Measurements from ENCODE around the gene PNRC1.

The PNRC1 gene

DNA sequence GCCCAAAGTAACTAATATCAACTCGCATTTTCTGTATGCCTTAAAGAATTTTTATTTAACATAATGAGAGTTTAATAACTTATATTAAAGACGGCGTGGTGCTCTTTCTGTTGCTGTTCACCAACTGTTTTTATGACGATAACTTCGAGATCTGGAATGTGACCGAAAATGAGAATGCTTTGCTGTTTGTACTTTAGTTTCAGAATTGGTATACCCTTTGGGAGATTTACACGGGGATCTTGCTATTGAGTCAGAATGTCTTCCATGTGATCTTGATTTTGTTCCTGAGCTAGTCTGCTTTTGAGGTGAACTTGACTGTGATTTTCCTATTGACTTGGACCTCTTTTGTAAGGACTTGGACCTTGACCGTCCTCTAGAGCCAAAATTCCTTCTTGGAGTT, 17.9 kb downstream of the PNRC1 start:
- H3K27ac ChIP-seq: no peak overlapping the region
- no peak overlapping the region for H3K4me2 ChIP-seq (ENCODE audit: low read length)
- H3K9me3 ChIP-seq (ENCODE audit: control insufficient read depth, low read length): no peaks in the 10 kb centered on the region
- no peaks in the 10 kb centered on the region for H3K79me2 ChIP-seq
- no peak overlapping the region for H2AFZ ChIP-seq
- H3K4me3 ChIP-seq (ENCODE audit: low read depth, low read length): no peak overlapping the region
- no peaks in the 10 kb centered on the region for H3K27me3 ChIP-seq (ENCODE audit: control insufficient read depth, insufficient read depth, low read length)
- TF ChIP-seq, protein P1, sequence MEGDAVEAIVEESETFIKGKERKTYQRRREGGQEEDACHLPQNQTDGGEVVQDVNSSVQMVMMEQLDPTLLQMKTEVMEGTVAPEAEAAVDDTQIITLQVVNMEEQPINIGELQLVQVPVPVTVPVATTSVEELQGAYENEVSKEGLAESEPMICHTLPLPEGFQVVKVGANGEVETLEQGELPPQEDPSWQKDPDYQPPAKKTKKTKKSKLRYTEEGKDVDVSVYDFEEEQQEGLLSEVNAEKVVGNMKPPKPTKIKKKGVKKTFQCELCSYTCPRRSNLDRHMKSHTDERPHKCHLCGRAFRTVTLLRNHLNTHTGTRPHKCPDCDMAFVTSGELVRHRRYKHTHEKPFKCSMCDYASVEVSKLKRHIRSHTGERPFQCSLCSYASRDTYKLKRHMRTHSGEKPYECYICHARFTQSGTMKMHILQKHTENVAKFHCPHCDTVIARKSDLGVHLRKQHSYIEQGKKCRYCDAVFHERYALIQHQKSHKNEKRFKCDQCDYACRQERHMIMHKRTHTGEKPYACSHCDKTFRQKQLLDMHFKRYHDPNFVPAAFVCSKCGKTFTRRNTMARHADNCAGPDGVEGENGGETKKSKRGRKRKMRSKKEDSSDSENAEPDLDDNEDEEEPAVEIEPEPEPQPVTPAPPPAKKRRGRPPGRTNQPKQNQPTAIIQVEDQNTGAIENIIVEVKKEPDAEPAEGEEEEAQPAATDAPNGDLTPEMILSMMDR (IDR thresholded peaks at IDR 0.05): no peak
- H3K4me1 ChIP-seq: no peaks in the 10 kb centered on the region
- no peak overlapping the region for H3K9ac ChIP-seq
- H3K36me3 ChIP-seq (ENCODE audit: control insufficient read depth, insufficient read depth, low read length): no peaks in the 10 kb centered on the region

DNA sequence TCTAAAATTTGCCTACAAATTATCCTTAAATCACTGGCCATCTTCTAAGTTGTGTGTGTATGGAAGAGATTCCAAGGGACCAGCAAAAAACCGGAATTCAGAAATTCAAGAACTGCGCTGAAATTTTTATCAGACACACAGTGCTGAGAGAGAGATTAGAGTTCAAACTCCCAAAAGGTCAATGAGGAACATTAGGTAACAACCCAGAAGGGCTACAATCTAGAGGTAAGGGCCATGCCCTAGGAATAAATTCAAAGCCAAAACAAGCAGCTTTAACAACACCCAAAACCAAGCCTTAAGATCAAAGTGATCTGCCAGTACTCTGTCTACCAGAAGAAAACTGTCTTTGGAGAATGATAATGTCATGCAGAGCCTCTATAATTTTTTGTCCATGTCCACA, 19.6 kb downstream of the PNRC1 start:
- H3K9ac ChIP-seq: no peak overlapping the region
- H3K27me3 ChIP-seq (ENCODE audit: control insufficient read depth, insufficient read depth, low read length): no peaks in the 10 kb centered on the region
- H3K9me3 ChIP-seq (ENCODE audit: control insufficient read depth, low read length): no peaks in the 10 kb centered on the region
- H2AFZ ChIP-seq: no peak overlapping the region
- no peaks in the 10 kb centered on the region for H3K36me3 ChIP-seq (ENCODE audit: control insufficient read depth, insufficient read depth, low read length)
- H3K4me3 ChIP-seq (ENCODE audit: low read depth, low read length): no peak overlapping the region
- no peak overlapping the region for H3K27ac ChIP-seq
- no peaks in the 10 kb centered on the region for H3K4me1 ChIP-seq
- no peak overlapping the region for H3K4me2 ChIP-seq (ENCODE audit: low read length)
- H3K79me2 ChIP-seq: no peaks in the 10 kb centered on the region
- TF ChIP-seq, protein P1 (IDR thresholded peaks at IDR 0.05): no peak

DNA sequence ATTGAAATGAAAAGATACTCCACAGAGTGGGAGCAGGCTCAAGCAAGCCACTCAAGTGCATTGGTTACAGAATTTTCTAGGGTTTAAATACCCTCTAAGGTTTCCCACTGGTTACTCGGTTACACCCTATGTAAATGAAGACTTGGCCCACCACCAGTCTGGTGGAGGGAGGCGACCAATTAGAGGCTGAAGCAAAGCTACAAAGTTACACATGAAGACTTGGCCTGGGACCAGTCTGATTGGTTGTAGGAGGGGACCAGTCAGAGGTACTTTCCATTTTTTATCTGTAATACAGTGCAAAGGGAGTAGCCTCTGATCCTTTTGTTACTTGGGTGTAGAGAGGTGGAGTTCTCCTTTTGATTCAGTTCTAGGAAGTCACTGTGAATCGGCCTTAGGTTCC, 29.7 kb downstream of the PNRC1 start:
- no peak overlapping the region for H3K4me3 ChIP-seq (ENCODE audit: low read depth, low read length)
- no peaks in the 10 kb centered on the region for H3K27me3 ChIP-seq (ENCODE audit: control insufficient read depth, insufficient read depth, low read length)
- H3K27ac ChIP-seq: no peak overlapping the region
- H3K79me2 ChIP-seq: peaks cover 21% of the 10 kb centered on the region
- H2AFZ ChIP-seq: no peak overlapping the region
- no peaks in the 10 kb centered on the region for H3K4me1 ChIP-seq
- TF ChIP-seq, protein P1 (IDR thresholded peaks at IDR 0.05): no peak
- no peaks in the 10 kb centered on the region for H3K36me3 ChIP-seq (ENCODE audit: control insufficient read depth, insufficient read depth, low read length)
- H3K4me2 ChIP-seq (ENCODE audit: low read length): no peak overlapping the region
- H3K9ac ChIP-seq: no peak overlapping the region
- no peaks in the 10 kb centered on the region for H3K9me3 ChIP-seq (ENCODE audit: control insufficient read depth, low read length)

DNA sequence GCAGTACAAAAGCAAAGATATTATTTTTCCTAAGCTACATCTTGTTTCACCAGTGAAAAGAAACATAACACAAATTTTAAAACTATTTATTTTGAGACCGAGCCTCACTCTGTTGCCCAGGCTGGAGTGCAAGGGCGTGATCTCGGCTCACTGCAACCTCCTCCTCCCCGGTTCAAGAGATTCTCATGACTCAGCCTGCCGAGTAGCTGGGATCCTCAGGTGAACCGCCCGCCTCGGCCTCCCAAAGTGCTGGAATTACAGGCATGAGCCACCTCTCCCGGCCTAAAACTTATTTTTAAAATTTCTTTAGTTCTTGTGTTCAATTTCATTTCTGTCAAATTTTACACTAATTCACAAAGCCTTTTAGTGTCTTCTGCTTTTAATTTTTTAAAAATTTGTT, 31.4 kb downstream of the PNRC1 start:
- Histone ChIP-seq H3K9me3 (ENCODE audit: control insufficient read depth, low read length) (no peaks in the 10 kb centered on the region), H2AFZ (no peak overlapping the region), H3K79me2 (peaks cover 21% of the 10 kb centered on the region), H3K9ac (no peak overlapping the region), H3K4me2 (ENCODE audit: low read length) (no peak overlapping the region), H3K4me3 (ENCODE audit: low read depth, low read length) (no peak overlapping the region), H3K27me3 (ENCODE audit: control insufficient read depth, insufficient read depth, low read length) (no peaks in the 10 kb centered on the region), H3K36me3 (ENCODE audit: control insufficient read depth, insufficient read depth, low read length) (no peaks in the 10 kb centered on the region), H3K27ac (no peak overlapping the region), H3K4me1 (peaks cover 3% of the 10 kb centered on the region)
- TF ChIP-seq, protein P1 (IDR thresholded peaks at IDR 0.05): no peak

DNA sequence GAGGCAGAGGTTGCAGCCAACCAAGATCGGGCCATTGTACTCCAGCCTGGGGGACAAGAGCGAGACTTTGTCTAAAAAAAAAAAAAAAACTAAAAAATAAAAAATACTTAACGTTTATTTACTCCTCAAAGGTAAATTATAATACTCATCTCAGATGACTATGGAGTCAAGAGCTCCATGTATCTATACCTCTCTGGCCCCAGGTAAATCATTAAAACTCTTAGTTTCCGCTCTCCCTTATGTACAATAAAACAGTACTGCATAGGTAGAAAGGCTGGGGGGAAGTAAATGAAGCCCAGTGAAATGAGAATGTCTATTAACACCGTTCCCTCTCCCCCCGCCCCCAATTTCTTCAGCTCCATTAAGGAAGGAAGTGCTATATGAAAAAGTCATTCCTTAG, 36.2 kb downstream of the PNRC1 start:
- Histone ChIP-seq H3K27ac (no peak overlapping the region), H2AFZ (peak overlapping the region; percentile 98), H3K79me2 (peaks cover 21% of the 10 kb centered on the region), H3K9ac (no peak overlapping the region), H3K4me3 (ENCODE audit: low read depth, low read length) (peak overlapping the region; percentile 77), H3K27me3 (ENCODE audit: control insufficient read depth, insufficient read depth, low read length) (no peaks in the 10 kb centered on the region), H3K4me2 (ENCODE audit: low read length) (peak overlapping the region; percentile 96), H3K36me3 (ENCODE audit: control insufficient read depth, insufficient read depth, low read length) (no peaks in the 10 kb centered on the region), H3K9me3 (ENCODE audit: control insufficient read depth, low read length) (no peaks in the 10 kb centered on the region), H3K4me1 (peaks cover 4% of the 10 kb centered on the region)
- TF ChIP-seq, protein P1 (IDR thresholded peaks at IDR 0.05): no peak
